DND-41 (cell line): ENCODE results near the gene CEP57L1.

Experiments
- CTCF ChIP-seq: IDR thresholded peaks from 2 replicates; pipeline ENCODE4 v1.5.1; 2012; ENCODE audit warnings: borderline replicate concordance, low read length, moderate library complexity, mild to moderate bottlenecking; ENCODE audit not compliant: poor library complexity, severe bottlenecking; ENCODE audit errors: extremely low read depth
- EZH2 ChIP-seq: IDR thresholded peaks from 3 replicates; pipeline ENCODE4 v1.6.1; 2012; ENCODE audit warnings: borderline replicate concordance, low read depth, mild to moderate bottlenecking, moderate library complexity, low read length, inconsistent platforms; ENCODE audit not compliant: severe bottlenecking

GRCh38 chr6:109051301-109052017, 43.8 kb upstream of the CEP57L1 start:
- TF ChIP-seq CTCF (no peak), EZH2 (no peak)
